Right lung (tissue), 5 donors: ENCODE measurements around the gene CPA3. TPM values are rescaled to one million over a fixed set of nuclear protein-coding genes. Genes with fewer than 3 reads are reported as not detected.

ENCODE experiments used
- DNase-seq, 2 donors: peaks; one replicate each; pipeline ENCODE4 v3.0.0-alpha.2; 2013
- polyA plus RNA-seq, 5 donors: library from polyadenylated mRNA; unstranded; fragments of 120-200 nt; gene quantifications; one replicate each; pipeline versions ENCODE4 v1.2.1 to v1.2.3, GENCODE V29; 2013; ENCODE audit warnings: inconsistent platforms in 1 of 5, low replicate concordance in 1 of 5; ENCODE audit not compliant: insufficient read length in 5 of 5, insufficient read depth in 1 of 5

The CPA3 gene
- polyA plus RNA-seq, 5 donors: 0.32 to 0.52 (median 0.36) TPM

GRCh38 chr3:148914936-148915690, 50.0 kb downstream of the CPA3 start:
- DNase-seq: no peak

GRCh38 chr3:148916132-148916531, 51.0 kb downstream of the CPA3 start:
- no peak for DNase-seq

- DNase-seq: no peak
Observed at GRCh38 chr3:148922467-148922866, 57.4 kb downstream of the CPA3 start.

GRCh38 chr3:148923592-148923991, 58.5 kb downstream of the CPA3 start:
- no peak for DNase-seq

GRCh38 chr3:148924562-148924961, 59.5 kb downstream of the CPA3 start:
- DNase-seq: no peak

GRCh38 chr3:148925845-148926244, 60.7 kb downstream of the CPA3 start:
- DNase-seq: no peak

GRCh38 chr3:148930752-148931151, 65.7 kb downstream of the CPA3 start:
- no peak for DNase-seq

GRCh38 chr3:148931574-148931973, 66.5 kb downstream of the CPA3 start:
- no peak for DNase-seq

GRCh38 chr3:148932972-148933371, 67.9 kb downstream of the CPA3 start:
- DNase-seq: no peak

GRCh38 chr3:148937467-148938255, 72.6 kb downstream of the CPA3 start:
- no peak for DNase-seq

GRCh38 chr3:148938306-148938705, 73.2 kb downstream of the CPA3 start:
- no peak for DNase-seq

- no peak for DNase-seq
Observed at GRCh38 chr3:148938936-148939335, 73.8 kb downstream of the CPA3 start.

GRCh38 chr3:148940983-148941382, 75.9 kb downstream of the CPA3 start:
- DNase-seq: no peak

GRCh38 chr3:148943506-148944205, 78.6 kb downstream of the CPA3 start:
- DNase-seq: peak; percentile 45 to 47

- no peak for DNase-seq
Observed at GRCh38 chr3:148945116-148945515, 80.0 kb downstream of the CPA3 start.

Other genes starting within 250 kb of the CPA3 start
- 10 to 100 TPM; 22.0 to 30.7 (median 24.1) TPM for gene AGTR1, start 167.4 kb upstream of the CPA3 start, polyA plus RNA-seq
- gene CPB1, start 37.5 kb upstream of the CPA3 start, polyA plus RNA-seq: under 1 TPM; 0.34 to 0.79 (median 0.58) TPM
- 100 to 1,000 TPM; 149 to 182 (median 169) TPM for gene GYG1, start 126.2 kb downstream of the CPA3 start, polyA plus RNA-seq
- 10 to 100 TPM; 37.2 to 72.0 (median 55.3) TPM for gene HLTF, start 221.2 kb downstream of the CPA3 start, polyA plus RNA-seq